ENCODE data around the gene FNDC5.

The FNDC5 gene

DNA sequence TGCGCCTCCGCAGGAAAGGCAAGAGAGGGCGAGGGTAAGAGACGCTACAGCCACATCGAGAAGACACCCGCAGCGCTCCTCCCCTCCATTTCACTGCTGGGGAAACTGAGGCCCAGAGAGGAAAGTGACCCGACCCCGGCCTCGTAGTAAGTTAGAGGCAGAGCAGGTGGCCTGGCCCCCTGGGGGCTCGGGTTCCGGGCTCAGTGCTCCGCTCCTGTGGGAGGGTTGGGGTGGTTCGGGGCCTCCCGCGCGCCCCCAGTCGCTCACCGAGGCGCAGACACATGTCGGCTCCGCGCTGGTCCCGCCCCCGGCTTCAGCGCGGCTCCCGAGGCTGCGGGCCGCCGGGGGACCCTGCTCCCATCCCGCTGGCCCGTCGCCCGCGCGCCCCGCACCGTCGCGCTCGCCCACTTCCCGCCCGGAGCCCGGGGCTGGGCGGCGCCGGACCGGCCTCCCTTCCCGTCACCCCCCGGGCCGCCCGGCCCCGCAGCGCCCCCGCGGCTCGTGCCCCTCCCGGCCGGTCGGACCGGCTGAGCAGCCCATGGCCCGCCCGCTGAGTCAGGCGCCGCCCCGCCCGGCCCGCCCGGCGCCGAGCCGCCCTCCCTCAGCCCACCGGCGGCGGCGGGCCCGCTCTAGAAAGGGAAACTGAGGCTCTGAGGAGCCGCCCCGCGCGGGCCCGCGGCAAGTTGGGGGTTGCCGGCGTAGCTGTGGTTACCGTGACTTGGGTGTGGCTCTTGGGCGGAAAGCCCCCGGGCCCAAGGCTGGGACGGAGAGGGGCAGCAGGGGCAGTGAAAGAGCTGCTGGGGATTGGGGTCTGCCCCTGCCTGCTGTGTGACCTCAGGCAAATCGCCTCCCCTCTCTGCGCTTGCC lies 30.5 kb upstream of the FNDC5 start, which contains the start of gene TMEM54:
Gene TMEM54, minus strand, starts transcription at position 434 of the 867 bp plus-strand sequence. Its CDS starts 151 bp downstream, at position 283.
- TF ChIP-seq, protein P1, sequence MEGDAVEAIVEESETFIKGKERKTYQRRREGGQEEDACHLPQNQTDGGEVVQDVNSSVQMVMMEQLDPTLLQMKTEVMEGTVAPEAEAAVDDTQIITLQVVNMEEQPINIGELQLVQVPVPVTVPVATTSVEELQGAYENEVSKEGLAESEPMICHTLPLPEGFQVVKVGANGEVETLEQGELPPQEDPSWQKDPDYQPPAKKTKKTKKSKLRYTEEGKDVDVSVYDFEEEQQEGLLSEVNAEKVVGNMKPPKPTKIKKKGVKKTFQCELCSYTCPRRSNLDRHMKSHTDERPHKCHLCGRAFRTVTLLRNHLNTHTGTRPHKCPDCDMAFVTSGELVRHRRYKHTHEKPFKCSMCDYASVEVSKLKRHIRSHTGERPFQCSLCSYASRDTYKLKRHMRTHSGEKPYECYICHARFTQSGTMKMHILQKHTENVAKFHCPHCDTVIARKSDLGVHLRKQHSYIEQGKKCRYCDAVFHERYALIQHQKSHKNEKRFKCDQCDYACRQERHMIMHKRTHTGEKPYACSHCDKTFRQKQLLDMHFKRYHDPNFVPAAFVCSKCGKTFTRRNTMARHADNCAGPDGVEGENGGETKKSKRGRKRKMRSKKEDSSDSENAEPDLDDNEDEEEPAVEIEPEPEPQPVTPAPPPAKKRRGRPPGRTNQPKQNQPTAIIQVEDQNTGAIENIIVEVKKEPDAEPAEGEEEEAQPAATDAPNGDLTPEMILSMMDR (IDR thresholded peaks at IDR 0.05; ENCODE audit: insufficient read depth, missing control alignments) = no peak
- FAIRE-seq (no peak), DNase-seq (ENCODE audit: insufficient read length, low spot score) (peak; percentile 69)

DNA sequence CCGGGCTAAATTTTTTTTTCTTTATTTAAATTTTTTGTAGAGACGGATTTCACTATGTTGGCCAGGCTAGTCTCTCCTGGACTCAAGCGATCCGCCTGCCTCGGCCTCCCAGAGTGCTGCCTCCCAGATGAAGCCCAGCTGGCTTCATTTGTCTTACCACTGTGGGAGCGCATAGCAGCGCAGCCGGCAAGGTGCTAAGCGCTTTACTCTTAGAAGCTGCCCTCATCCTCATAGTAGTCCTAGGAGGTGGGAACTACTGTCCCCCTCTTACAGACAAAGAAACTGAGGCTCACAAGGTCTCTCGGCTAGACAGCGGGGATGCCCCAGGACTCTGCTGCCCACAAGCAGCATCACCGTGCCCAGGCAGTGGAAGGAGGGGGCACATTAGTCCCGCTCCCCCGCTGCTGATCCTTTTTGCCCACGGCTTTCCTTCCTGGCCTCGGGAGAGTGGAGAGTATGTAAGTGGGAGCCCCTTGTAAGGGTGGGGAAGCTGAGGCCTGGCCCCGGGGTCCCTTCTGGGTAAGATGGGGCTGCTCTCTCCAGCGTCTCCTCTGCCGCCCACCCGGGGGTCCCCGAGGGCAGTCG lies 29.8 kb upstream of the FNDC5 start:
- DNase-seq (ENCODE audit: insufficient read length, low spot score) = no peak
- no peak for FAIRE-seq
- TF ChIP-seq, protein P1 (IDR thresholded peaks at IDR 0.05; ENCODE audit: insufficient read depth, missing control alignments) = no peak

DNA sequence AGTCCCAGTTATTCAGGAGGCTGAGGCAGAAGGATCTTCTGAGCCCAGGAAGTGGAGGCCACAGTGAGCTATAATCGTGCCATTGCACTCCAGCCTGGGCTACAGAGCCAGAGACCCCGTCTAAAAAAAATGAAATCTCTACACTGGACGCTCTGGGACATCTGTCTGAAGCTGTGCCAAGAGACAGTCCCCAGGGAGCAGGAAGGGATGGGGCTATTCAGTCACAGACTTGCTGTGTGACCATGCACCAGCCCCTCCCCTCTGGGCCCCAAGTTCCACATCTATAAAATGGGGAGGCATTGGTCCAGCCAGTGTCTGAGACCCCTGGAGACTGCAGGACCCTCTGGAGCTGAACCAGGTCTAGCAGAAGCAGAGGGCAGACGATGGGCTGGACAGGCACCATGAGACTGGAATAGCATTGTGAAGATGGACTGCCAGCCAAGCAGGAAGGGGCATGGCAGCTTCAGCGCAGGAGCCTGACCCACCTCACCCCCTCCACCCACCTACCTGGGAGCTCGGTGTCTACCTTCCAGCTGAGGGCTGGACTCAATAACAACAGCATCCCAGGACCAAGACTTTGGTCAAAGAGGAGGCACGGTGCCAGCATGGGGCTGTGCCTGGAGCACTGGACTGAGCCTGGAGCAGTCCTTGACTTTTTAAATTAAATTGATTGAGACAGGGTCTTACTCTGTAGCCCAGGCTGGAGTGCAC lies 29.0 kb upstream of the FNDC5 start:
- no peak for DNase-seq (ENCODE audit: insufficient read length, low spot score)
- no peak for FAIRE-seq
- TF ChIP-seq, protein P1 (IDR thresholded peaks at IDR 0.05; ENCODE audit: insufficient read depth, missing control alignments) = no peak

DNA sequence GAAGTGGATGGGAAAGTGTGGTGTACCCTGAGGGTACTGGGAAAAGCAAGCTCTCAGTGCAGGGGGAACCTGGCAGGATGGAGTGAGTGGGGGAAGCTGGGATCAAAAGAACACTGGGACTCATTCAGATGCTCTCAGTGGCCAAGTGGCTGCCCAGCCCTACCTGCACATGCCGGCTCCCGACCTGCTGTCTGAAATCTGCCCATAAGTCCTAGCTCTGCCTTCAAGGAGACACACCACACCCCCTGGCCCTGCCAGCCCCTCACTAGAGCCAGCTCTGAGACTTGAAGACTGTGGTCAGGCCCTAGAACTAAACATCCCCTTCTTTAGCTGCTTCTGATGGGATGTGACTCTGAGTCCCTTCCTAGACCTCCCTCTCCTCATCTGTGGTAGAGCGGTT lies 28.2 kb upstream of the FNDC5 start:
- FAIRE-seq (no peak), DNase-seq (ENCODE audit: insufficient read length, low spot score) (no peak)
- TF ChIP-seq, protein P1 (IDR thresholded peaks at IDR 0.05; ENCODE audit: insufficient read depth, missing control alignments) = no peak

DNA sequence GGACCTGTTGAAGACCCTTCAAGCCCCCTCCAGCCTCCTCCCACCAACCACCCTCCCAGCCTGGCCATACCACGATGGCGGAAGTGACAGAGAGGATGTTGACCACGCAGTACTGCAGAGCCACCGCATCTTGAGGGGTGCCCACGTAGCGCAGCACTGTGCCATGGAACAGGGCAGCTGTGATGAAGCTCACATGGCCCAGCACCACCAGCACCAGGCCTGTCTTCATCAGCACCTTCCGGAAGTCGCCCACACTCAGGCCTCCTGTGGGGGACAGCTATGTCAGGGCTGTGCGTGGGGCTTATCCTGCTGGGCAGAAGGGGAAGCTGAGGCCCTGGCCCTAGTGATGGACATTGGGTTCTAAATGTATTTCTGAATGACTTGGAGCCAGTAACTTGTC lies 27.3 kb upstream of the FNDC5 start:
- TF ChIP-seq, protein P1 (IDR thresholded peaks at IDR 0.05; ENCODE audit: insufficient read depth, missing control alignments) = no peak
- DNase-seq (ENCODE audit: insufficient read length, low spot score) = no peak
- no peak for FAIRE-seq

DNA sequence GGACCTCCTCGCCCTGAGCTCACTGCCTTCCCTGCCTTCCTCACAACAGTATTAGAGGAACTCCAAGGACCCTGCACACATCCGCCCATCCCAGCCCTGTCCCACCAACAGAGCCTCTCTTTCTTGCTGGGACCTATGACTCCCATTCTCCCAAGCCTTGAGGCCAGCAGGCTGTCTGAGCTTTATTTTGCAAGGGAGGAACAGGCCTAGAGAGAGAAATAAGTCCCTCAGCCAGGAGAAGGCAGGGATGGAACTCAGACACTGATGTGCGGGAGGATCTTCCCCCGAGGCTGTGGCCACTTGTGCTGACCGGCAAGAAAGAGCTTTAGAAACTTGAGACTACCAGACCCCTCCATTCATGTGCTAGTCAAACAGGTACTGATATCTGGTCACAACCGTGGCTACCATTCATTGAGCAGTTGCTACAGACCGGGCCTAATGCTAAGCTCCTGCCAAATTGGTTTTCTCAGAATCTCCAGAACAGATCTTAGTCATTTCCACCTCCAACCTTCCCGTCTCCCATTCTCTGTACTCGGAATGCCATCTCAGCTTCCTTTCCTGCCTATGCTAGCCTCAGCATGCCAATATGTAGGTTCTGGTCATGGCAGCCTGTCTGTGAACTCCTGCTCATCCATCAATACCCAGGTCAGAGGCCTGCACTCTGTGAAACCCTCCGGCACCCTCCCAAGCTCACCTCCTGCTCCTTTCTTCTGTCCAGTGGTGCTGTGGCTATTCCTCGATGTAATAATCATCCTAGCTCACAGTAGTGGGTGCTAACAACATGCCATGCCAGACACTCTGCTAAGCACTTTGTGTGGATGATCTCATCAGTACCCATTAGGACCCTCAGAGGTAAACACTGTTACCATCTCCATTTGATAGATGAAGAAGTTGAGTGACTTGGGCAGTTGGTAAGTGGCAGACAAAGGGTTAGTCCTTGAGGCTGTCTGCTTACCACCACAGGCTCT lies 26.7 kb upstream of the FNDC5 start:
- TF ChIP-seq, protein P1 (IDR thresholded peaks at IDR 0.05; ENCODE audit: insufficient read depth, missing control alignments) = no peak
- FAIRE-seq (no peak), DNase-seq (ENCODE audit: insufficient read length, low spot score) (no peak)

Data from D721Med (cell line).